Erythroblast (primary cell): ENCODE measurements around the gene CCDC40.

Source experiments
- GATA1 ChIP-seq: IDR thresholded peaks from 2 replicates; pipeline ENCODE4 v1.6.1; 2011; ENCODE audit warnings: low read depth, mild to moderate bottlenecking, control low read depth, low read length, moderate library complexity
- POLR2A ChIP-seq: IDR thresholded peaks from 2 replicates; pipeline ENCODE4 v1.6.1; 2011; ENCODE audit warnings: mild to moderate bottlenecking, low read length

DNA sequence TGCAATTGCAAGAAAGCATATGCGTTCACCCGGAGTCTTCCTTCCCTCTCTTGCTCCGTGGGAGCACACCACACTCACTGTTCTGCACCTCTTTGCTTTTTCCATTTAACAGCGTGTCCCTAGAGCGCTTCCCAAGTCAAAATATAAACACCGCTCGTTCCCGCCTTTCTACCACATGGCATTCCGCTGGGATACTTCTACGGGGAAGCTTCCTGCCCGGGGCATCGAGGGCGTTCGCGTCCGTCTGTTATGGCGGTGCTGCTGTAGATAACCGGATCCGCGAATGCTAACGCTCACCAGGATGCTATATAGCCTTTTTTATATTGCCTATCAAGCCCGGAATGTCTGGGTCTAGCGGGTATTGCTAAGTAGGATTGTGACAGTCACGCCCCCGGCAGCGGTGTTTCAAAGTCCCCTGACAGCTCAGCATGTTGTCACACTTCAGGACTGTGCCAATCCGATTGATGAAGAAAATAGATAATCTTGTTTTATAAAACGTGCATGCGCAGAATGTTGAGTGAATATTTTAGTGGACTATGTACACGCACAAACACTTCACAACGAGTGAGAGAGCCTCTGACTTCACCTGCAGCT, 31.0 kb downstream of the CCDC40 start:
- TF ChIP-seq POLR2A (no peak), GATA1 (no peak)
